Tibial artery (tissue), 4 donors: Measurements from ENCODE around the gene XPOT.

Experiments used
- DNase-seq, 2 donors: peaks; one replicate each; pipeline ENCODE4 v3.0.0-alpha.2; 2019
- H3K27ac ChIP-seq, 2 donors: fragments of 200-600 bp; sonication (generic) in 1 of 2; 1 replicate in 1 of 2; 2 replicates in 1 of 2; pipeline ENCODE4 v1.5.1; 2018 to 2019; ENCODE audit warnings: mild to moderate bottlenecking in 1 of 2
- H3K27me3 ChIP-seq, 2 donors: fragments of 200-600 bp; sonication (generic) in 1 of 2; one replicate each; pipeline versions ENCODE4 v1.5.1 to v1.6.0; 2016 to 2019
- H3K36me3 ChIP-seq, 3 donors: fragments of 200-600 bp; sonication (generic) in 2 of 3; one replicate each; pipeline ENCODE4 v1.5.1; 2016 to 2019; ENCODE audit warnings: mild to moderate bottlenecking in 2 of 3
- H3K4me1 ChIP-seq, 4 donors: fragments of 200-600 bp; sonication (generic) in 2 of 4; 1 replicate in 3 of 4; 2 replicates in 1 of 4; pipeline ENCODE4 v1.5.1; 2016 to 2019
- H3K4me3 ChIP-seq, 2 donors: fragments of 200-600 bp; sonication (generic) in 1 of 2; 1 replicate in 1 of 2; 2 replicates in 1 of 2; pipeline ENCODE4 v1.5.1; 2018 to 2019; ENCODE audit warnings: mild to moderate bottlenecking in 2 of 2
- H3K9me3 ChIP-seq, 3 donors: fragments of 200-600 bp; sonication (generic) in 1 of 3; one replicate each; pipeline ENCODE4 v1.5.1; 2016 to 2019
- intact Hi-C: fragments of 100-400 bp; cut with DNase I; formaldehyde crosslinking; loops from one replicate; pipeline ENCODE4 v1.15.0; 2023; ENCODE audit warnings: low total_unique reads
- TF ChIP-seq, protein P1 (sequence below), 2 experiments: fragments of 200-600 bp in 1 of 2; fragments of 450-650 bp in 1 of 2; IDR thresholded peaks; one replicate each; pipeline ENCODE4 v1.5.1; 2017 to 2019; ENCODE audit warnings: antibody characterized with exemption in 2 of 2, mild to moderate bottlenecking in 1 of 2, moderate library complexity in 1 of 2

Gene XPOT

DNA sequence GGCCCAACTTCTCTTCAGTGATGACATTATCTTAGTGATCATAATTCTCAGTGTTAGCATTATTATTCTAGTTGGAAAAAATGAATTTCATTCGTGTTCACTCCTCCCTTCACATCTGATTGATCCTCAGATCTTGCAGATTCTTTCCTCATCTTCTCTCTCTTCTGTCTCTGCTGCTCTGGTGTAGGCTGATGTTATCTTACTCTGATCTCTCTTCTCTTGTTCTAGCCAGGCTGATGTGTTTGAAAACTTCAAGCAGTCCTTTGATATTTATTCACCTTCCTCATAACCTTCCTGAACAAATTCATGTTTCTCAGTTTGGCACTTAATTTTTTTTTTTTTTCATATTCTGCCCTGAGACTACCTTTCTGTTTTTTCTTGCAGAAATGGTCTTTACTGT lies 42.1 kb downstream of the XPOT start:
- TF ChIP-seq, protein P1, sequence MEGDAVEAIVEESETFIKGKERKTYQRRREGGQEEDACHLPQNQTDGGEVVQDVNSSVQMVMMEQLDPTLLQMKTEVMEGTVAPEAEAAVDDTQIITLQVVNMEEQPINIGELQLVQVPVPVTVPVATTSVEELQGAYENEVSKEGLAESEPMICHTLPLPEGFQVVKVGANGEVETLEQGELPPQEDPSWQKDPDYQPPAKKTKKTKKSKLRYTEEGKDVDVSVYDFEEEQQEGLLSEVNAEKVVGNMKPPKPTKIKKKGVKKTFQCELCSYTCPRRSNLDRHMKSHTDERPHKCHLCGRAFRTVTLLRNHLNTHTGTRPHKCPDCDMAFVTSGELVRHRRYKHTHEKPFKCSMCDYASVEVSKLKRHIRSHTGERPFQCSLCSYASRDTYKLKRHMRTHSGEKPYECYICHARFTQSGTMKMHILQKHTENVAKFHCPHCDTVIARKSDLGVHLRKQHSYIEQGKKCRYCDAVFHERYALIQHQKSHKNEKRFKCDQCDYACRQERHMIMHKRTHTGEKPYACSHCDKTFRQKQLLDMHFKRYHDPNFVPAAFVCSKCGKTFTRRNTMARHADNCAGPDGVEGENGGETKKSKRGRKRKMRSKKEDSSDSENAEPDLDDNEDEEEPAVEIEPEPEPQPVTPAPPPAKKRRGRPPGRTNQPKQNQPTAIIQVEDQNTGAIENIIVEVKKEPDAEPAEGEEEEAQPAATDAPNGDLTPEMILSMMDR (IDR thresholded peaks at IDR 0.05): no peak
- Histone ChIP-seq H3K36me3 (peaks cover 25 to 49% (median 26%) of the 10 kb centered on the region in 3 donors), H3K27ac (no peak overlapping the region), H3K27me3 (no peaks in the 10 kb centered on the region), H3K9me3 (no peaks in the 10 kb centered on the region), H3K4me3 (no peak overlapping the region), H3K4me1 (peaks cover 0 to 6% (median 5%) of the 10 kb centered on the region in 4 donors)
- intact Hi-C loops: no loop called here
- DNase-seq: no peak

DNA sequence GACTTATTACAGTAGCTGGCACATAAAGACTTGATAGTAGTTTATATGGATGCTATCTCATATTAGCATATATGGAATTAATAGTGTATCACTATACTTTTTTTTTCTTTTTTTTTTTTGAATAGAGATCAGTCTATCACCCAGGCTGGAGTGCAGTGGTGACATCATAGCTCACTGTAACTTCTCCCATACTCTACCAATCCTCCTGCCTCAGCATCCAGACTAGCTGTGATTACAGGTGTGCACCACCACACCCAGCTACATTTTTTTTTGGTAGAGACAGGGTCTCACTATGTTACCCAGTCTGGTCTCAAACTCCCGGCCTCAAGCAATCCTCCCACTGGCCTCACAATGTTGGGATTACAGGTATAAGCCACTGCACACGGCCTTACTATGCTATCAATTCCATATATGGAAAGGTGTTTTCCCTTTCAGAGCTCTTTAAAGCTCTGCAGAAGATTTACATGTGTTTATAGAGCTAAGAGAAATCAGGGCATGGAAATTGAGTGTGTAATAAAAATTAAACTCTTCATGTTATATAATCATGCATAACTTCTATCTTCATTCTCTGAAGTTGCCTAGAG lies 46.0 kb downstream of the XPOT start:
- Histone ChIP-seq H3K27ac (no peak overlapping the region), H3K4me1 (peaks cover 0 to 20% (median 14%) of the 10 kb centered on the region in 4 donors), H3K9me3 (no peaks in the 10 kb centered on the region), H3K27me3 (no peaks in the 10 kb centered on the region), H3K36me3 (peaks cover 6 to 27% (median 16%) of the 10 kb centered on the region in 3 donors), H3K4me3 (no peak overlapping the region)
- no peak for DNase-seq
- intact Hi-C loops: no loop called here
- TF ChIP-seq, protein P1 (IDR thresholded peaks at IDR 0.05): no peak

DNA sequence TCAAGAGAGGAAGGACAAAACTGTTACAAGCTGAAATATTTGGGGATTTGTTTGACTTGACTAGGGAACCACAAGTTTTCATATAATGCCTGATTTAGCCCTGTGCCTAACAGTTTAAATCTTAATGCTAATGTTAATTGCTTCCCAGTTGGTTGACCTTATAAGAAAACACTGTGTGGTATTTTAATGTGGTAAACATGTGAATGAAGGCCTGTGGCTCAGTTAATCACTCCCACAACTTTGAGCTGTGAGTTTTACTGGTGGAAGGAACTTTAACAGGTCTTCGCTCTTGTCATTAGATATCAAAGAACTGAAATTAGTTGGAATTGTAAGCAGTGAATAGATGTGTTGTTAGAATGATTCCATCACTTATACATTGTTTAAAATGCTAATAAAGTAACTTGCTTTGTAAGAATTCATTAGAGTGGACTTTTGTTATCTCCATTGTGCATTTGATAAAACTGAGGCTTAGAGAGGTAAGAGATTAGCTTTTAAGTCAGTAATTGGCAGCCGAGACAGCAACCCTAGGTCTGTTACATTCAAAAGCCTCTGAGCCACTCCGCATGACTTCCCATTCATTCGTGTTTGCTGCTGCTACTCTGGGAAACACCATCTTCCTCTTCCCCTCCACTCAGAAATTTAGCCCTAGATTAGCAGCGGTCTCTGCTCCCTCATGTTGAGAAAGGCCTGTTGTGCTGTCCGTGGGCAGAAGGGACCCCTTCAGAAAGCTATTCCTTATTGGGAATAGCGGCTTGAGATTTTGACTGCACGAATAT lies 46.7 kb downstream of the XPOT start:
- no peak for DNase-seq
- TF ChIP-seq, protein P1 (IDR thresholded peaks at IDR 0.05): no peak
- peaks cover 6 to 22% (median 9%) of the 10 kb centered on the region in 3 donors for H3K36me3 ChIP-seq
- H3K4me1 ChIP-seq: peaks cover 0 to 20% (median 14%) of the 10 kb centered on the region in 4 donors
- intact Hi-C loops: no loop called here
- no peaks in the 10 kb centered on the region for H3K9me3 ChIP-seq
- peak overlapping the region; percentile 95 to 99 for H3K27ac ChIP-seq
- peak overlapping the region; percentile 77 to 89 for H3K4me3 ChIP-seq
- no peaks in the 10 kb centered on the region for H3K27me3 ChIP-seq

DNA sequence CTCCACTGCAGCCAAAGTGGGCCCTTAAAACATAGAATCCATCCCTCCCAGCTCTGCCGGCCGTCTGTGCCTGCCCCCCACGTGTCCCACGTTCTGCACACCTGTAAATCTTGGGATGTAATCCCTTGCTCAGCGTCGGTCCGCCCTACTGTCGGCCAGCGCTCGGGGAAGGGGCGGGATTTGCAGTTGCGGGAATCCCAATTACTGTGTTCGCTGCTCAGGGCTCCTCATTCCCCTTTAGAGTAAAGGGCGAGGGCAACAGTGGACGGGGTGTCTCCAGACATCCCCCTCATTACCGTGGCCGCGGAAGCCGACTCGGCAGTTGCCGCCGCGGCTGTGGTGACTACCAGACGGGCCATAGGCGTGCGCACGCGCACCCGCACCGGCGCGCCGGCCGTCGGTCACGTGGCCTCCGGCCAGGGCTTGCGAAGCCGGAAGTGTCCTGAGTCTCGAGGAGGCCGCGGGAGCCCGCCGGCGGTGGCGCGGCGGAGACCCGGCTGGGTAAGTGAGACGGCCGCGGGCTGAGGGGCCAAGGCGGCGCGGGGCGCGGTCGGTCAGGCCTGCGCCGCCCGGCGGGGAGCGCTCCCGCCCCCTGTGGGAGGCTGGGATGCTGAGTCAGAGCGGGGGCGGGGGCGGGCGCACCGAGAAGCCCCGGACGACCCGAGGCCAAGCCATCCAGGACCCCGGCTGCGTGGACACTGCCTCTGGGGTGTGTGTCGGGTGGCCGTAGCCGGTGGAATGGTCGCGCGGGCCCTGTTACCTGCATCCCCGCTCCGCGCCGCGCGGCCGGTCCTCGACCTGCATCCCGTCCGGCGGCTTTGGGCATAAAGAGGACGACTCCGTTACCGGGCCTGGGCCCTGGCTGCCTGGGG lies 47.7 kb downstream of the XPOT start, which contains the start of gene TBK1:
TBK1 (plus strand) TSS at position 434 of the 872 bp plus-strand sequence. CDS start 3,751 bp downstream, outside the sequence.
- intact Hi-C loops: no loop called here
- TF ChIP-seq, protein P1 (IDR thresholded peaks at IDR 0.05): peak; percentile 10 to 19
- Histone ChIP-seq H3K4me3 (peak within 1 kb of the TSS; percentile 77 to 89), H3K9me3 (no peaks in the 10 kb centered on the region), H3K36me3 (peaks cover 4 to 16% (median 6%) of the 10 kb centered on the region in 3 donors), H3K27me3 (no peaks in the 10 kb centered on the region), H3K4me1 (peaks cover 0 to 20% (median 14%) of the 10 kb centered on the region in 4 donors), H3K27ac (peak within 1 kb of the TSS; percentile 95 to 99)
- DNase-seq: peak; percentile 89 to 95

DNA sequence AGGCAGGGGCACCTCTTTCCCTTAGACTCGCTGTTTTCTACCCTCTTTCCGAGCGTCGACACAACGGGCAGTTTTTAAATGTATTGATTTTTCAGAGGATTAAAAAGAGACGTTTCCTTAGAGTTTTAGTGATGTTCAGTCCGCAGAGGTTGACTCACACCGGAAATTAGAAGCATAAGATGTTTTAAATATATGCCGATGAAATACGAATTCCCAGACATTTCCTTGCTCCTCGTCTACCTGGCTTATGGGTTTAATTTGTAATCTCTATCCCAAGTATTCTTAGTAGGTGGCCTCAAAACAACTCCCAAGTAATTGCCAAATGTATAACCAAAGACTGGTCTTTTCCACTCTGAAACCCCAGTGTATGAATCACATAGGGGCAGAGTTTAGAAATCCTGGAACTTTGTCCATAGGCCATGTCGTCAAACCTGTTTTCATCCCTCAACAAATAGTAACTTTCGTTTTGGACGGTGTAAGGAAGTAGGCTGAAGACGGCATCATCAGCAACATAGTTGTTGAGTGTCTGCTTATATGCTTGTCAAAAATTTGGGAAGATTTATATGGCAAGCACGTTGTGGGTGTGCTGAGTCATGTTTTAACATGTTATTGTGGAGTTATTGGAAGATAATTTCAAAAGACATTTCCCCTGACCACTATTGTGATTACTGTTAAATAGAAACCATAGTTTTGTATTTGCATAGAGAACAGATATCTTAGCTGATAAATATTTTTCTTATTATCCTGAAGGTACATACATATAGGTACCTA lies 48.6 kb downstream of the XPOT start:
- peak overlapping the region; percentile 95 to 99 for H3K27ac ChIP-seq
- intact Hi-C loops: no loop called here
- peaks cover 0 to 12% (median 11%) of the 10 kb centered on the region in 3 donors for H3K36me3 ChIP-seq
- DNase-seq: no peak
- peaks cover 0 to 20% (median 14%) of the 10 kb centered on the region in 4 donors for H3K4me1 ChIP-seq
- H3K4me3 ChIP-seq: peak overlapping the region; percentile 77 to 89
- H3K27me3 ChIP-seq: no peaks in the 10 kb centered on the region
- TF ChIP-seq, protein P1 (IDR thresholded peaks at IDR 0.05): no peak
- no peaks in the 10 kb centered on the region for H3K9me3 ChIP-seq
